ENCODE results near the gene HSD17B4. TPM values are rescaled to one million over a fixed set of nuclear protein-coding genes. Genes with fewer than 3 reads are reported as not detected.

Gene HSD17B4
- total and polyA plus RNA-seq, 2 of the 13 experiments (the other 11 are each of a cell fraction or from before 2014, with no cell fraction given): 178 to 399 TPM

DNA sequence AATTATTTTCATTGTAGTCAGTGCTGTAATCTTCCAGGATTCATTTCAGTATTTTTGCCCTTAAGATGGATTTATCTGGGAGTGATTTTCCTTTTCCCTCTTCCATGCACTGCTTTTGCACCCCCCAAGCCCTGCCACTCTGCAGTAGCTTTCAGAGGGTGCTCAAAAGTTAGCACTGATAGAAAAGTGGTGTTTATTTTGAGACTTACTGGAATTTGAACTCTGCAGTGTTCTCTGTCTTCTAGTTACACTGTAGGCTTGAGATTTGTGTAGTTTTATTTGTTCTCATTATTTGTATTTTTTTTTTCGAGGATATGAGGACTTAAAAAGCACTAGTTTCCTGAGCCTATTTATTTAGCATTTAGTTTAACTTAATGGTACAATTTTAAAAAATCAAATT, 70.5 kb downstream of the HSD17B4 start (continued):
- TF ChIP-seq KAT8 (CRISPR knock-in tag; IDR thresholded peaks at IDR 0.05): peak; percentile 40; the same call in 1 of the 2 replicates
- TF ChIP-seq THAP7 (CRISPR knock-in tag; IDR thresholded peaks at IDR 0.05): no peak
- TF ChIP-seq, protein P1, sequence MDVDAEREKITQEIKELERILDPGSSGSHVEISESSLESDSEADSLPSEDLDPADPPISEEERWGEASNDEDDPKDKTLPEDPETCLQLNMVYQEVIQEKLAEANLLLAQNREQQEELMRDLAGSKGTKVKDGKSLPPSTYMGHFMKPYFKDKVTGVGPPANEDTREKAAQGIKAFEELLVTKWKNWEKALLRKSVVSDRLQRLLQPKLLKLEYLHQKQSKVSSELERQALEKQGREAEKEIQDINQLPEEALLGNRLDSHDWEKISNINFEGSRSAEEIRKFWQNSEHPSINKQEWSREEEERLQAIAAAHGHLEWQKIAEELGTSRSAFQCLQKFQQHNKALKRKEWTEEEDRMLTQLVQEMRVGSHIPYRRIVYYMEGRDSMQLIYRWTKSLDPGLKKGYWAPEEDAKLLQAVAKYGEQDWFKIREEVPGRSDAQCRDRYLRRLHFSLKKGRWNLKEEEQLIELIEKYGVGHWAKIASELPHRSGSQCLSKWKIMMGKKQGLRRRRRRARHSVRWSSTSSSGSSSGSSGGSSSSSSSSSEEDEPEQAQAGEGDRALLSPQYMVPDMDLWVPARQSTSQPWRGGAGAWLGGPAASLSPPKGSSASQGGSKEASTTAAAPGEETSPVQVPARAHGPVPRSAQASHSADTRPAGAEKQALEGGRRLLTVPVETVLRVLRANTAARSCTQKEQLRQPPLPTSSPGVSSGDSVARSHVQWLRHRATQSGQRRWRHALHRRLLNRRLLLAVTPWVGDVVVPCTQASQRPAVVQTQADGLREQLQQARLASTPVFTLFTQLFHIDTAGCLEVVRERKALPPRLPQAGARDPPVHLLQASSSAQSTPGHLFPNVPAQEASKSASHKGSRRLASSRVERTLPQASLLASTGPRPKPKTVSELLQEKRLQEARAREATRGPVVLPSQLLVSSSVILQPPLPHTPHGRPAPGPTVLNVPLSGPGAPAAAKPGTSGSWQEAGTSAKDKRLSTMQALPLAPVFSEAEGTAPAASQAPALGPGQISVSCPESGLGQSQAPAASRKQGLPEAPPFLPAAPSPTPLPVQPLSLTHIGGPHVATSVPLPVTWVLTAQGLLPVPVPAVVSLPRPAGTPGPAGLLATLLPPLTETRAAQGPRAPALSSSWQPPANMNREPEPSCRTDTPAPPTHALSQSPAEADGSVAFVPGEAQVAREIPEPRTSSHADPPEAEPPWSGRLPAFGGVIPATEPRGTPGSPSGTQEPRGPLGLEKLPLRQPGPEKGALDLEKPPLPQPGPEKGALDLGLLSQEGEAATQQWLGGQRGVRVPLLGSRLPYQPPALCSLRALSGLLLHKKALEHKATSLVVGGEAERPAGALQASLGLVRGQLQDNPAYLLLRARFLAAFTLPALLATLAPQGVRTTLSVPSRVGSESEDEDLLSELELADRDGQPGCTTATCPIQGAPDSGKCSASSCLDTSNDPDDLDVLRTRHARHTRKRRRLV (CRISPR knock-in tag; IDR thresholded peaks at IDR 0.05): no peak
- TF ChIP-seq MLLT10 (CRISPR knock-in tag; IDR thresholded peaks at IDR 0.05): no peak
- TF ChIP-seq ZNF772 (CRISPR knock-in tag; IDR thresholded peaks at IDR 0.05): no peak
- TF ChIP-seq, protein P2, sequence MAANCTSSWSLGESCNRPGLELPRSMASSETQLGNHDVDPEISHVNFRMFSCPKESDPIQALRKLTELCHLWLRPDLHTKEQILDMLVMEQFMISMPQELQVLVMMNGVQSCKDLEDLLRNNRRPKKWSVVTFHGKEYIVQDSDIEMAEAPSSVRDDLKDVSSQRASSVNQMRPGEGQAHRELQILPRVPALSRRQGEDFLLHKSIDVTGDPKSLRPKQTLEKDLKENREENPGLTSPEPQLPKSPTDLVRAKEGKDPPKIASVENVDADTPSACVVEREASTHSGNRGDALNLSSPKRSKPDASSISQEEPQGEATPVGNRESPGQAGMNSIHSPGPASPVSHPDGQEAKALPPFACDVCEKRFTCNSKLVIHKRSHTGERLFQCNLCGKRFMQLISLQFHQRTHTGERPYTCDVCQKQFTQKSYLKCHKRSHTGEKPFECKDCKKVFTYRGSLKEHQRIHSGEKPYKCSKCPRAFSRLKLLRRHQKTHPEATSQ (CRISPR knock-in tag; IDR thresholded peaks at IDR 0.05; ENCODE audit: borderline replicate concordance): no peak; the same call in 1 of the 2 replicates
- peak; percentile 19; the same call in 1 of the 2 replicates for TF ChIP-seq TCF7 (IDR thresholded peaks at IDR 0.05; ENCODE audit: low read depth)
- TF ChIP-seq, protein P3, sequence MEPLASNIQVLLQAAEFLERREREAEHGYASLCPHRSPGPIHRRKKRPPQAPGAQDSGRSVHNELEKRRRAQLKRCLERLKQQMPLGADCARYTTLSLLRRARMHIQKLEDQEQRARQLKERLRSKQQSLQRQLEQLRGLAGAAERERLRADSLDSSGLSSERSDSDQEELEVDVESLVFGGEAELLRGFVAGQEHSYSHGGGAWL (CRISPR knock-in tag; IDR thresholded peaks at IDR 0.05): no peak
- no peak for TF ChIP-seq ZNF17 (CRISPR knock-in tag; IDR thresholded peaks at IDR 0.05)
- TF ChIP-seq ZBTB7B (CRISPR knock-in tag; IDR thresholded peaks at IDR 0.05): peak; percentile 31; the same call in 1 of the 2 replicates
- no peak for TF ChIP-seq ASH2L (IDR thresholded peaks at IDR 0.05; ENCODE audit: insufficient read length, low read depth, low read length)
- no peak for TF ChIP-seq SRSF4 (IDR thresholded peaks at IDR 0.05; ENCODE audit: low read depth, low read length, poor library complexity, severe bottlenecking)
- TF ChIP-seq NFYC (CRISPR knock-in tag; IDR thresholded peaks at IDR 0.05): no peak
- TF ChIP-seq ZNF530 (CRISPR knock-in tag; IDR thresholded peaks at IDR 0.05; ENCODE audit: low read depth): no peak
- TF ChIP-seq ZFX (CRISPR knock-in tag; IDR thresholded peaks at IDR 0.05; ENCODE audit: low read depth): no peak
- no peak for TF ChIP-seq SSRP1 (CRISPR knock-in tag; IDR thresholded peaks at IDR 0.05)
- TF ChIP-seq TRIM24 (CRISPR knock-in tag; IDR thresholded peaks at IDR 0.05): no peak
- TF ChIP-seq MED8 (CRISPR knock-in tag; IDR thresholded peaks at IDR 0.05; ENCODE audit: insufficient replicate concordance): no peak
- TF ChIP-seq HMG20B (CRISPR knock-in tag; conservative IDR thresholded peaks at IDR 0.05): no peak
- no peak for TF ChIP-seq EZH2 (conservative IDR thresholded peaks at IDR 0.05; ENCODE audit: low read depth, low read length)
- TF ChIP-seq, protein P4, sequence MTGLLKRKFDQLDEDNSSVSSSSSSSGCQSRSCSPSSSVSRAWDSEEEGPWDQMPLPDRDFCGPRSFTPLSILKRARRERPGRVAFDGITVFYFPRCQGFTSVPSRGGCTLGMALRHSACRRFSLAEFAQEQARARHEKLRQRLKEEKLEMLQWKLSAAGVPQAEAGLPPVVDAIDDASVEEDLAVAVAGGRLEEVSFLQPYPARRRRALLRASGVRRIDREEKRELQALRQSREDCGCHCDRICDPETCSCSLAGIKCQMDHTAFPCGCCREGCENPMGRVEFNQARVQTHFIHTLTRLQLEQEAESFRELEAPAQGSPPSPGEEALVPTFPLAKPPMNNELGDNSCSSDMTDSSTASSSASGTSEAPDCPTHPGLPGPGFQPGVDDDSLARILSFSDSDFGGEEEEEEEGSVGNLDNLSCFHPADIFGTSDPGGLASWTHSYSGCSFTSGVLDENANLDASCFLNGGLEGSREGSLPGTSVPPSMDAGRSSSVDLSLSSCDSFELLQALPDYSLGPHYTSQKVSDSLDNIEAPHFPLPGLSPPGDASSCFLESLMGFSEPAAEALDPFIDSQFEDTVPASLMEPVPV (CRISPR knock-in tag; IDR thresholded peaks at IDR 0.05): no peak
- TF ChIP-seq HNF4G (IDR thresholded peaks at IDR 0.05; ENCODE audit: borderline replicate concordance, low read depth, low read length): peak; percentile 53; the same call in 1 of the 2 replicates
- TF ChIP-seq HNF4G (CRISPR knock-in tag; IDR thresholded peaks at IDR 0.05; ENCODE audit: borderline replicate concordance, low read depth): no peak
